AG04449 (cell line): ENCODE measurements around the gene FBXO46.
"Not testable (repeated sequence)": the region's sequence is repeated elsewhere in the genome, so short reads cannot be mapped to it uniquely, and the experiment has no call there.

Source experiments
- CTCF ChIA-PET: fragments of 350-600 bp; formaldehyde crosslinking; extraction: SDS; loops from one replicate; lab custom pipeline; 2021; ENCODE audit warnings: antibody characterized with exemption; lab: Yijun Ruan, JAX
- POLR2A ChIA-PET: fragments of 400-600, 350-600 bp; formaldehyde crosslinking; extraction: SDS; loops from one replicate; lab custom pipeline; 2020; ENCODE audit warnings: antibody characterized with exemption, inconsistent platforms; lab: Yijun Ruan, JAX
- DNase-seq: peaks from one replicate; pipeline ENCODE4 v3.0.0-alpha.2; 2010; ENCODE audit warnings: low read depth, low spot score
- H3K4me3 ChIP-seq: 2 replicates; pipeline ENCODE4 v1.5.1; 2011; ENCODE audit warnings: low read depth, mild to moderate bottlenecking, control low read depth, low read length
- TF ChIP-seq, protein P1 (sequence below): IDR thresholded peaks from one replicate; pipeline ENCODE4 v1.5.1; 2011; ENCODE audit warnings: mild to moderate bottlenecking, moderate library complexity, low read length, control low read depth, inconsistent platforms; ENCODE audit not compliant: insufficient read depth; ENCODE audit errors: missing control alignments

FBXO46 gene

DNA sequence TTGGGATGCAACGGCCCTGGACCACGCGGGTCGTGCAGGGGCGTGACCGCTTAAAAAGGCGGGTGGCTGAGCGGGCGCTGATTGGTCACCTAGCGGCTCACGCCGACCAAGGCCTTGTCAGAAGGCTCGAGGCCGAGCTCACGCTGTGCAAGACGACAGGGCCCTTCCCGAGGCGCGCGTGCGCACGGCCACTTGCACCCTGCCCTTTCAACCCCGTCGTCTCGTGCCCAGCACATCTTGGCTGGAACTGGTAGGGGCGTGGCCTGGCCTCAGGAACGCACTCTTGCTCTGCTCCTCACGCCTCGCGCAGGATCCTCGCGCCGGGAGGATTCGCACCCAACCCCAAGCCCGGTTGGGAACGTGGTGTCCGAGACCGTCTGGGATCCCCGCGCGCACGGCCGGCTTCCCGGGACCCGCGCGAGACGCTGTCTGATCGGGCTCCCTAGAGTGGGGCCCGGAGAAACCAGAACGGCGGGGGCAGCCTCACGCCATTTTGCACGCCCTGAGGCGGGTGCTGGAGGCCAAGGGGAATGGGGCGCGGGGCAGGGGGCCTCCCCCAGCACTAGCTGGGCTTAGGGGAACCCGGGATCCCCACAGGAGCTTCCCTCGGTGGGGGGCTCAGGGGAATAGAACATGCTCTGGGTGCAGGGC, 2.6 kb upstream of the FBXO46 start, which contains the start of gene MEIOSIN:
Gene MEIOSIN, plus strand, starts transcription at position 280 of the 651 bp plus-strand sequence. CDS start 1,938 bp downstream, outside the sequence.
- POLR2A ChIA-PET: interaction anchor here (0.6 kb wide), 1 partner anchor 20 kb away, joined by 3 read pairs; no protein-coding TSS in a partner anchor

DNA sequence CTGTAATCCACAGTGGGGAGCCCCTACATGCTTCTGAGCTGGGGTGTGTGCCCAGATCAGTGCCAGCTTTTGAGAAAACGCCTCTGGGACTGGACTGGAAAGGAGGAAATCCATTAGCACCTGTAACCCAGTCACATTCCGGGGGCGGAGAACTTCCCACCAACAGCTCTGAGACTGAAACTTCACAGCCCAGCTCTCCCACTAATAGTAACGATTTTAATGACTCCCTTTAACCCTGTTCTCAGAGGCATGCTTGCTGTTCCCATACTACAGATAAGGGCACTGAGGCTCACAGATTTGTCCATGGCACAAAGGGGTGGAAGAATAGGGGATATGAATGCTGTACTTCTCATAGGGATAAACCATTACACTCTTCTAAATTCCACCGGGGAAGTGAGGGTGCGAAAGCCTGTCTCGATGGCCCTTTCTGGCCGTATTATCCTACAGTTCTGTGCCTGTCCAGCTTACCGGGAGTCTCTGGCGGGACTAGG, 851 bp downstream of the FBXO46 start:
- ChIA-PET CTCF (interaction anchor here (0.8 to 2.7 kb wide), 7 partner anchors 13 to 244 kb away, joined by 3 to 19 read pairs (median 5); partner anchors contain the start of genes QPCTL and SNRPD2), POLR2A (interaction anchor here (0.7 to 1.4 kb wide), 3 partner anchors 10 to 38 kb away, joined by 3 to 5 read pairs (median 4); partner anchors contain the start of genes QPCTL and SNRPD2)
- no peak for DNase-seq
- TF ChIP-seq, protein P1, sequence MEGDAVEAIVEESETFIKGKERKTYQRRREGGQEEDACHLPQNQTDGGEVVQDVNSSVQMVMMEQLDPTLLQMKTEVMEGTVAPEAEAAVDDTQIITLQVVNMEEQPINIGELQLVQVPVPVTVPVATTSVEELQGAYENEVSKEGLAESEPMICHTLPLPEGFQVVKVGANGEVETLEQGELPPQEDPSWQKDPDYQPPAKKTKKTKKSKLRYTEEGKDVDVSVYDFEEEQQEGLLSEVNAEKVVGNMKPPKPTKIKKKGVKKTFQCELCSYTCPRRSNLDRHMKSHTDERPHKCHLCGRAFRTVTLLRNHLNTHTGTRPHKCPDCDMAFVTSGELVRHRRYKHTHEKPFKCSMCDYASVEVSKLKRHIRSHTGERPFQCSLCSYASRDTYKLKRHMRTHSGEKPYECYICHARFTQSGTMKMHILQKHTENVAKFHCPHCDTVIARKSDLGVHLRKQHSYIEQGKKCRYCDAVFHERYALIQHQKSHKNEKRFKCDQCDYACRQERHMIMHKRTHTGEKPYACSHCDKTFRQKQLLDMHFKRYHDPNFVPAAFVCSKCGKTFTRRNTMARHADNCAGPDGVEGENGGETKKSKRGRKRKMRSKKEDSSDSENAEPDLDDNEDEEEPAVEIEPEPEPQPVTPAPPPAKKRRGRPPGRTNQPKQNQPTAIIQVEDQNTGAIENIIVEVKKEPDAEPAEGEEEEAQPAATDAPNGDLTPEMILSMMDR: no peak
- H3K4me3 ChIP-seq: peak overlapping the region; percentile 88

More for the DNA sequence above, 2.6 kb upstream of the FBXO46 start, which contains the start of gene MEIOSIN:
- no peak for DNase-seq
- CTCF ChIA-PET: interaction anchor here (0.7 kb wide), 1 partner anchor 36 kb away, joined by 3 read pairs; the partner anchor contains the start of gene SIX5
- H3K4me3 ChIP-seq: no peak within 1 kb of the TSS
- TF ChIP-seq, protein P1: no peak

GRCh38 chr19:45728683-45729082, 2.0 kb downstream of the FBXO46 start:
- H3K4me3 ChIP-seq, POLR2A ChIA-PET, CTCF ChIA-PET, DNase-seq: not testable (repeated sequence)

- POLR2A ChIA-PET, H3K4me3 ChIP-seq, DNase-seq: not testable (repeated sequence)
- CTCF ChIA-PET: interaction anchor here (1.2 to 2.2 kb wide), 2 partner anchors 27 to 79 kb away, joined by 5 to 13 read pairs; partner anchors contain the start of genes QPCTL and SNRPD2
Measured at GRCh38 chr19:45720065-45720464, 10.6 kb downstream of the FBXO46 start.

GRCh38 chr19:45717983-45718650, 12.6 kb downstream of the FBXO46 start:
- no peak for DNase-seq
- H3K4me3 ChIP-seq: peak overlapping the region; percentile 63
- POLR2A ChIA-PET: interaction anchor here (1.4 to 2.6 kb wide), 4 partner anchors 13 to 51 kb away, joined by 3 to 54 read pairs (median 10); partner anchors contain the start of genes FBXO46, QPCTL, SIX5 and SNRPD2
- TF ChIP-seq, protein P1: no peak
- CTCF ChIA-PET: interaction anchor here (1.3 to 13.6 kb wide), 3 partner anchors 22 to 99 kb away, joined by 3 to 198 read pairs (median 3); partner anchors contain the start of genes QPCTL, SIX5 and SNRPD2

GRCh38 chr19:45717131-45717982, 13.3 kb downstream of the FBXO46 start:
- H3K4me3 ChIP-seq: peak overlapping the region; percentile 75
- ChIA-PET POLR2A (interaction anchor here (0.6 to 2.6 kb wide), 10 partner anchors 10 to 352 kb away, joined by 3 to 54 read pairs (median 4); partner anchors contain the start of genes DMPK, FBXO46, QPCTL and SIX5), CTCF (interaction anchor here (0.6 to 13.6 kb wide), 10 partner anchors 9 to 99 kb away, joined by 3 to 198 read pairs (median 4); partner anchors contain the start of genes FBXO46, QPCTL and SNRPD2)
- TF ChIP-seq, protein P1: peak; percentile 9
- DNase-seq: peak; percentile 88
